Fibroblast of villous mesenchyme (primary cell): ENCODE measurements around the gene CD109. TPM values are rescaled to one million over a fixed set of nuclear protein-coding genes. Genes with fewer than 3 reads are reported as not detected.

ENCODE experiments used
- DNase-seq: peaks from one replicate; pipeline ENCODE4 v3.0.0-alpha.2; 2010; ENCODE audit warnings: low read depth
- H3K4me3 ChIP-seq: 2 replicates; pipeline ENCODE4 v1.5.1; 2011; ENCODE audit warnings: low read depth, mild to moderate bottlenecking, low read length
- total RNA-seq: library from RNA; depleted of rRNA; stranded (reverse); fragments of >200 nt; gene quantifications from 2 replicates; pipeline ENCODE4 v1.2.3, GENCODE V29; 2012
- TF ChIP-seq, protein P1 (sequence below): IDR thresholded peaks from 2 replicates; pipeline ENCODE4 v1.5.1; 2012; ENCODE audit warnings: low read depth, mild to moderate bottlenecking, low read length; ENCODE audit not compliant: insufficient read depth

CD109 gene
- total RNA-seq, 1 donor = 27.2 TPM

DNA sequence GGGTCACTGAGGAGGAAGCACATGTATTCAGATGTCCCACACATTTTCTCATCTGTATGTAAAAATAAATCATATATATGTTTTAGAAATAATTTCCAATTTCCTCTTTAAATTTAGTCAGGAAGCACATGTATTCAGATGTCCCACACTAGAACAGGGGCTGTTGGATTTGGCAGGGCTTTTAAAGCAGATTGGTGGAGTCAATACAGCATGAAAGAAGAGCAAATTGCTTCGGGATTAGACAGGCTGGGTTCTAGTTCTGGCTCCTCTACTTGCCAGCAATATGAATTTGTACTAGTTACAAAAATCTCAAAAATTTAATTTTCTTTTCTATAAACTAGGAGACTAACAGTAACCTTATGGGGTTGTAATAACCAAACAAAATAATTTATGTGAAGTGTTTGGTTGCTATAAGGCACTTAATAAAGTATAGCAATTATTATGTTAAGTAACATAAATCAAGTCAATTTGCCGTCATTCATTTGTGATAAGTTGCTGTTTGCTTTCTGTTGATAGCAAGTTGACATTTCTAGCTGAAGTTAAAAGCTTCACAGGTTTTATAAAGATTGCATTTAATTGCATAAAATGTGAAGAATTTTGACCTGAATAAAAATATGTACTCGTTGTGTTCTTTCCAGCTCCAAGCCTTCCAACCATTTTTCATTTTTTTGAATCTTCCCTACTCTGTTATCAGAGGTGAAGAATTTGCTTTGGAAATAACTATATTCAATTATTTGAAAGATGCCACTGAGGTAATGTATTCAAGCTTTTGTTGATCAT, 88.9 kb downstream of the CD109 start:
- no peak for DNase-seq
- TF ChIP-seq, protein P1, sequence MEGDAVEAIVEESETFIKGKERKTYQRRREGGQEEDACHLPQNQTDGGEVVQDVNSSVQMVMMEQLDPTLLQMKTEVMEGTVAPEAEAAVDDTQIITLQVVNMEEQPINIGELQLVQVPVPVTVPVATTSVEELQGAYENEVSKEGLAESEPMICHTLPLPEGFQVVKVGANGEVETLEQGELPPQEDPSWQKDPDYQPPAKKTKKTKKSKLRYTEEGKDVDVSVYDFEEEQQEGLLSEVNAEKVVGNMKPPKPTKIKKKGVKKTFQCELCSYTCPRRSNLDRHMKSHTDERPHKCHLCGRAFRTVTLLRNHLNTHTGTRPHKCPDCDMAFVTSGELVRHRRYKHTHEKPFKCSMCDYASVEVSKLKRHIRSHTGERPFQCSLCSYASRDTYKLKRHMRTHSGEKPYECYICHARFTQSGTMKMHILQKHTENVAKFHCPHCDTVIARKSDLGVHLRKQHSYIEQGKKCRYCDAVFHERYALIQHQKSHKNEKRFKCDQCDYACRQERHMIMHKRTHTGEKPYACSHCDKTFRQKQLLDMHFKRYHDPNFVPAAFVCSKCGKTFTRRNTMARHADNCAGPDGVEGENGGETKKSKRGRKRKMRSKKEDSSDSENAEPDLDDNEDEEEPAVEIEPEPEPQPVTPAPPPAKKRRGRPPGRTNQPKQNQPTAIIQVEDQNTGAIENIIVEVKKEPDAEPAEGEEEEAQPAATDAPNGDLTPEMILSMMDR = no peak
- no peak overlapping the region for H3K4me3 ChIP-seq

DNA sequence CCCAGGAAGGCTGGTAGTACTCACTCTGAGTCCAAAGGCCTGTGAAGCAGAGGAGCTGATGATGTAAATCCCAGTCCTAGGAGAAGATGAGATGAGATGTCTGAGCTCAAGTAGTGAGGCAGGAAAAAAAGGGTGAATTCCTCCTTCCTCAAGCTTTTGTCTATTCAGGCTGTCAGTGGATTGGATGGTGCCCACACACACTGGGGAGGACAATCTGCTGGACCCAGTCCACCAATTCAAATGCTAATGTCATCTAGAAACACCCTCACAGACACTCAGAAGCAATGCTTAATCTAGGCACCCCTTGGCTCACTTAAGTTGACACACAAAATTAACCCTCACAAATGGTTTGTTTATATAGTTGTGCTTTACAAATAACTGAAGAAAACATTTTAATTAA, 94.6 kb downstream of the CD109 start:
- H3K4me3 ChIP-seq = no peak overlapping the region
- TF ChIP-seq, protein P1 = no peak
- DNase-seq = no peak

DNA sequence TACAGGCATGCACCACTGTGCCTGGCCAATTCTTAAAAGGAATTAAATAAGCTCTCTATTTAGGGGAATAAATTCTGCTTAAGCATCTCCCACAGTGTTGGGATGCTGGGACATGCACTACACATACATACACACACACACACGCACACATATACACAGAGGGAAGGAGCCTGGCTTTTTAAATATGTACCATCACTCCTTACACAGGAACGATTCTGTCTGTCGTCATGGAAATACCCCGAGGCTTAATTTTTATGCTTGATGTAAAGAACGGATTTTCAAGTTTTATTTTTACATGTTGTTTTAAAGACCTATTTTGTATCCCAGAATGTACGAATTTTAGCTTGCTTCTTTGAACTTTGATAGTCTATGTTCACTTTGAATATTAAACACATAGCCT, 95.3 kb downstream of the CD109 start:
- TF ChIP-seq, protein P1 = no peak
- H3K4me3 ChIP-seq = no peak overlapping the region
- DNase-seq = no peak

DNA sequence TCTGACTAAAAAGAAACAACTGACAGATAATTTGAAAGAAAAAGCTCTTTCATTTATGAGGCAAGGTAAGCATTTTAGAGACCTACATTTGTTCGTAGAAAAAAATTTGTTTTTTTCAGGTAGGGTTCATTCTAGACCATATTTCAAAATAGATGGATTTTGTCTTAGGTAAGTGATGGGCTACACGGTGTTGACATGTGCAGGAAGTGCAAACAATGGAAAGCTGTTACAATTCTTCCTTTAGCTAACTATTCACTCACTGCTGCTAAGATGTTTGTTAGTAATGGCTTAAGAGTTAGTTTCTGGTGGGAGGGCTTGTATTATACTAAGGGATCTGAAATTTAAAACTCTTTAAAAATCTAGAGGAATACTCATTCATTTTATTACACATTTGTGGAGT, 96.7 kb downstream of the CD109 start:
- TF ChIP-seq, protein P1 = no peak
- no peak for DNase-seq
- H3K4me3 ChIP-seq = no peak overlapping the region

DNA sequence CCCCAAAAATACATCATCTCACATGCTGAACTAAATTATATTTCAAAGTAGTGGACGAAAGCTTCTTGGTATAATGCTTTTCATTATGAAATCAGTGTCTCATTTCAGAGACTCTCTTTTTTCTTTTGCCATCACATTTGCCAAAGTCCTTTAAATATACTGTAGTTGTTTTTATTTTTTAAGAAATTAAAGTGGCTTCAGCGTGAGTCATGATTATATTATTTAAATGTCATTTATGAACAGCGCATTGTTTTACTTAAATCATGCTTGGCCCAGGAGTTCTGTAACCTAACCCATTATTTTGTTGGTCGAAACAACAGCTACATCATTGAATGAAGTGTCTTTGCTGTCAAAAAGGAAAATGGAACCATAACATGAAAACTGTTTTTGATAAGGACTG, 100.9 kb downstream of the CD109 start:
- H3K4me3 ChIP-seq = no peak overlapping the region
- DNase-seq = peak; percentile 39

DNA sequence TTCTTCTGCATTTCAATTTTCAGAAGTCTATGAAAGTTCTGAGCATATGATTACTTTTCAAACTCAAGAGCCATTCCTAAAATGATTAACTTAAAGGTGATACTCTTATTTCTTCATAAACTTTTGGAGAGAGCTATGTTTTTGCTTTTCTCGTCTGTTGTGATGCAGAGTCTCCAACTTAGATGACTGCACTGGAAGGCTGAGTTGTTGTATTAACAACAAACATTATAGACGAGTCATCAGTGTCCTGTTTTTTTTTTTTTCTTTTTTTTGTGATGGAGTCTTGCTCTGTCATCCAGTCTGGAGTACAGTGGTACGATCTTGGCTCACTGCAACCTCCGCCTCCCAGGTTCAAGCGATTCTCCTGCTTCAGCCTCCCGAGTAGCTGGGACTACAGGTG, 101.9 kb downstream of the CD109 start:
- no peak overlapping the region for H3K4me3 ChIP-seq
- TF ChIP-seq, protein P1 = no peak
- DNase-seq = no peak

More for the DNA sequence above, 100.9 kb downstream of the CD109 start:
- TF ChIP-seq, protein P1 = no peak

DNA sequence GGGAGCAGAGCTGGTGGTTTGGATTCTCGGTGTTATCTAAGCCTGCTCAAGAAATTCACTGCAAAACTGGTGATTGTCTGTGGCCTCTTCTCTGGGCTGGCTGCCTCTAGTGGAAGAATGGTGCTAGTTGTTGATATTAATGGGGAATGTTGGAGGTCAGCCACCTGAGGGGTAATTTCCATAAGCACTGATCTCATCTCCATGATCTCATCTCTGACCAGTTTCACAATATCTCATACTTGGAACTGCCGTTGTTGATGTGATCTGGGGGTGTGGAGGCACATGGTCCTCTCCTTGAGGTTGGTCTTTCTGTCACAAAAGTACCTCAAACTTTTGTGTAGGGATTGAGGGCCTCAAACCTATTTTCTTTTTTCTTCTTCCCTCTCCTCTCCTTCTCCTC, 102.6 kb downstream of the CD109 start:
- peak; percentile 96 for DNase-seq
- TF ChIP-seq, protein P1 = peak; percentile 66
- no peak overlapping the region for H3K4me3 ChIP-seq
